ENCODE measurements around the gene ZBTB20.

DNA sequence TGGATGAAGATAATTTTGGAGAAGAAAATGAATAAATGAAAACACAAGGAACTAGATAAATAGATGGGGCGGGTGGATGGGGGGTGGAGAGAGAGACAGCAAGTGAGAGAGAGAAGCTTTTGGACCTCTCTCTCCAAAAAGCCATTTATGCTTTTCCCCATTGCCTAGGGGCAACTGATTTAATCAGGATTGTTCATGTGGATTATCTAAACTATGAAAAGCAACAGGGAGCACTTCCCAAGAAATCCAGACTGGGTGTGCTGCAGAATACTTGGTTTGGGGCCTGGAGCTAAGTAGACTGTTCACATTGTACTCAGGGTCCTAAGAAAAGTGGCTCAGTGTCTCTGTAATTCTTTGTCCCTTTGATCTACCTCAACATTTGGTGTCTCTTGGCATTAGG, 486.3 kb downstream of the ZBTB20 start:
- TF ChIP-seq MAZ (IDR thresholded peaks at IDR 0.05; ENCODE audit: borderline replicate concordance, low read depth, low read length): no peak
- no peak for TF ChIP-seq POLR2A (IDR thresholded peaks at IDR 0.05; ENCODE audit: low read depth, low read length)
- TF ChIP-seq RAD21 (IDR thresholded peaks at IDR 0.05; ENCODE audit: low read length): no peak
- TF ChIP-seq, protein P1, sequence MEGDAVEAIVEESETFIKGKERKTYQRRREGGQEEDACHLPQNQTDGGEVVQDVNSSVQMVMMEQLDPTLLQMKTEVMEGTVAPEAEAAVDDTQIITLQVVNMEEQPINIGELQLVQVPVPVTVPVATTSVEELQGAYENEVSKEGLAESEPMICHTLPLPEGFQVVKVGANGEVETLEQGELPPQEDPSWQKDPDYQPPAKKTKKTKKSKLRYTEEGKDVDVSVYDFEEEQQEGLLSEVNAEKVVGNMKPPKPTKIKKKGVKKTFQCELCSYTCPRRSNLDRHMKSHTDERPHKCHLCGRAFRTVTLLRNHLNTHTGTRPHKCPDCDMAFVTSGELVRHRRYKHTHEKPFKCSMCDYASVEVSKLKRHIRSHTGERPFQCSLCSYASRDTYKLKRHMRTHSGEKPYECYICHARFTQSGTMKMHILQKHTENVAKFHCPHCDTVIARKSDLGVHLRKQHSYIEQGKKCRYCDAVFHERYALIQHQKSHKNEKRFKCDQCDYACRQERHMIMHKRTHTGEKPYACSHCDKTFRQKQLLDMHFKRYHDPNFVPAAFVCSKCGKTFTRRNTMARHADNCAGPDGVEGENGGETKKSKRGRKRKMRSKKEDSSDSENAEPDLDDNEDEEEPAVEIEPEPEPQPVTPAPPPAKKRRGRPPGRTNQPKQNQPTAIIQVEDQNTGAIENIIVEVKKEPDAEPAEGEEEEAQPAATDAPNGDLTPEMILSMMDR (conservative IDR thresholded peaks at IDR 0.05; ENCODE audit: low read depth, low read length): no peak
- TF ChIP-seq, protein P2, sequence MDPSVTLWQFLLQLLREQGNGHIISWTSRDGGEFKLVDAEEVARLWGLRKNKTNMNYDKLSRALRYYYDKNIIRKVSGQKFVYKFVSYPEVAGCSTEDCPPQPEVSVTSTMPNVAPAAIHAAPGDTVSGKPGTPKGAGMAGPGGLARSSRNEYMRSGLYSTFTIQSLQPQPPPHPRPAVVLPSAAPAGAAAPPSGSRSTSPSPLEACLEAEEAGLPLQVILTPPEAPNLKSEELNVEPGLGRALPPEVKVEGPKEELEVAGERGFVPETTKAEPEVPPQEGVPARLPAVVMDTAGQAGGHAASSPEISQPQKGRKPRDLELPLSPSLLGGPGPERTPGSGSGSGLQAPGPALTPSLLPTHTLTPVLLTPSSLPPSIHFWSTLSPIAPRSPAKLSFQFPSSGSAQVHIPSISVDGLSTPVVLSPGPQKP (IDR thresholded peaks at IDR 0.05; ENCODE audit: borderline replicate concordance, low read depth, low read length): no peak
- TF ChIP-seq RCOR1 (IDR thresholded peaks at IDR 0.05; ENCODE audit: insufficient replicate concordance, low read length): no peak
- TF ChIP-seq, protein P3, sequence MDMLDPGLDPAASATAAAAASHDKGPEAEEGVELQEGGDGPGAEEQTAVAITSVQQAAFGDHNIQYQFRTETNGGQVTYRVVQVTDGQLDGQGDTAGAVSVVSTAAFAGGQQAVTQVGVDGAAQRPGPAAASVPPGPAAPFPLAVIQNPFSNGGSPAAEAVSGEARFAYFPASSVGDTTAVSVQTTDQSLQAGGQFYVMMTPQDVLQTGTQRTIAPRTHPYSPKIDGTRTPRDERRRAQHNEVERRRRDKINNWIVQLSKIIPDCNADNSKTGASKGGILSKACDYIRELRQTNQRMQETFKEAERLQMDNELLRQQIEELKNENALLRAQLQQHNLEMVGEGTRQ (IDR thresholded peaks at IDR 0.05; ENCODE audit: low read depth, low read length): no peak
- TF ChIP-seq MAFK (IDR thresholded peaks at IDR 0.05; ENCODE audit: low read depth, low read length): no peak

Measured in IMR-90 (cell line).